Endodermal cell (in vitro differentiated cells): Measurements from ENCODE around the gene SHC2. TPM values are rescaled to one million over a fixed set of nuclear protein-coding genes. Genes with fewer than 3 reads are reported as not detected.
A peak's percentile ranks its signal among the peaks of the same experiment; 100 is the strongest.

Experiments
- DNase-seq: peaks from one replicate; pipeline ENCODE4 v3.0.0-alpha.2; 2017
- H3K27ac ChIP-seq: 2 replicates; pipeline ENCODE4 v1.5.1; 2013; ENCODE audit warnings: mild to moderate bottlenecking, low read depth, low read length, moderate library complexity
- H3K27me3 ChIP-seq: 2 replicates; pipeline ENCODE4 v1.6.1; 2013; ENCODE audit warnings: mild to moderate bottlenecking, low read length, moderate library complexity; ENCODE audit not compliant: insufficient read depth, control insufficient read depth, poor library complexity, severe bottlenecking
- H3K36me3 ChIP-seq: 2 replicates; pipeline ENCODE4 v1.7.0; 2013; ENCODE audit warnings: mild to moderate bottlenecking, low read length, moderate library complexity; ENCODE audit not compliant: control insufficient read depth, insufficient read depth
- H3K4me1 ChIP-seq: one replicate; pipeline ENCODE4 v1.7.0; 2013; ENCODE audit warnings: low read length; ENCODE audit not compliant: control insufficient read depth, insufficient read depth
- H3K4me3 ChIP-seq: 2 replicates; pipeline ENCODE4 v1.5.1; 2013; ENCODE audit warnings: mild to moderate bottlenecking, low read length, moderate library complexity
- H3K9ac ChIP-seq: 2 replicates; pipeline ENCODE4 v1.6.1; 2013; ENCODE audit warnings: mild to moderate bottlenecking, low read length, moderate library complexity; ENCODE audit not compliant: poor library complexity, severe bottlenecking; ENCODE audit errors: extremely low read depth
- H3K9me3 ChIP-seq: 2 replicates; pipeline ENCODE4 v1.6.1; 2013; ENCODE audit warnings: mild to moderate bottlenecking, low read length, moderate library complexity; ENCODE audit not compliant: control insufficient read depth
- H3K27ac Mint-ChIP-seq: 2 replicates; pipeline ENCODE4 v1.8.0; 2020; ENCODE audit warnings: mixed read lengths
- H3K27me3 Mint-ChIP-seq: 2 replicates; pipeline ENCODE4 v1.8.0; 2021; ENCODE audit warnings: mild to moderate bottlenecking, mixed read lengths; ENCODE audit not compliant: insufficient read depth
- H3K36me3 Mint-ChIP-seq: 2 replicates; pipeline ENCODE4 v1.8.0; 2020; ENCODE audit warnings: low read depth, mixed read lengths
- H3K4me1 Mint-ChIP-seq: 2 replicates; pipeline ENCODE4 v1.8.0; 2020; ENCODE audit warnings: mixed read lengths
- H3K4me3 Mint-ChIP-seq: 2 replicates; pipeline ENCODE4 v1.8.0; 2020; ENCODE audit warnings: mild to moderate bottlenecking, moderate library complexity, mixed read lengths
- H3K9me3 Mint-ChIP-seq: 2 replicates; pipeline ENCODE4 v1.8.0; 2020; ENCODE audit warnings: mild to moderate bottlenecking, mixed read lengths
- WGBS, 2 experiments: methylation state at CpG; one replicate each; pipeline versions ENCODE4 v1.1.5 to v1.1.7; 2013; ENCODE audit warnings: missing lambda C conversion rate in 2 of 2, mixed read lengths in 1 of 2; ENCODE audit not compliant: insufficient coverage in 1 of 2, insufficient read length in 1 of 2; 5-methylcytosine and 5-hydroxymethylcytosine counted together
- total RNA-seq, 2 donors: library from RNA; stranded (reverse); fragmentation: NEBNext Ultra II Directional in 1 of 2; extraction: Animal tissue kit (Norgen Biotek cat#: 25700) in 1 of 2; gene quantifications; 2 replicates in 1 of 2; 3 replicates in 1 of 2; pipeline ENCODE4 v1.2.1, GENCODE V29; 2021
- TF ChIP-seq, protein P1 (sequence below): fragments of 200-600 bp; sonication (generic); conservative IDR thresholded peaks from 2 replicates; pipeline ENCODE4 v1.5.0; 2021; ENCODE audit warnings: antibody characterized with exemption, mild to moderate bottlenecking

SHC2 gene
- total RNA-seq, 2 donors from 2014 or later = 56.5 to 93.0 TPM

DNA sequence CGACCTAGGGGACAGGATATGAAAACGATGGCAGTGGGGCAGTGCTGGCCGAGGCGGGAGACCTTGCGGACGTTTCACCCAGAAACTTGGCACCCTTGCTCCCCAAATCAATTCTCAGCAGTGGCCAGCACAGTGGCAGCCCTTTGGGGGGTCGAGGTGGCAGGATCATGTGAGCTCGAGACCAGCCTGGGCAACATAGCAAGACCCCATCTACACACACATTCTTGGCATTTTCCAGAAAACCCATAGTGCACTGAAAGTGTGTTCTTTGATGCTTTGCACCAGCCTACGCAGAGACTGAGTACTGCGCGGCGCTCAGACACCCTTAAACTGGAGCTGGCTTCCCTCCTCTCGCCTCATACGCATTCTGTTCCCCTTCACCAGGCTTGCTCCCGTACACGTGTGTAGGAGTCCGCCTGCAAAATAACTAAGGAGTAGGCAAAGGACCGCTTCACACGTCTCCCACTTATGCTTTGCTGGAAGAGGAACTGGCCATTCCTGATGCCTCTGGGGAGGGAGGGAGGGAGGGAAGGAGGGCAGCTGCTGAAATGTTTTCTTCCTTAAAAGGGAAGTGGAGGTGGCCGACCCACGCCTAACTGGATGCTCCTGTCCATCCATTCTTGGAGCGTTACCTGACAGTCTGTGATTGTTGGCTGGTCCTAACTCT, 92.7 kb downstream of the SHC2 start:
- no peak overlapping the region for H3K27ac ChIP-seq
- Mint-ChIP-seq H3K4me1 (no peaks in the 10 kb centered on the region), H3K36me3 (no peaks in the 10 kb centered on the region), H3K4me3 (no peak overlapping the region), H3K27me3 (peaks cover 17% of the 10 kb centered on the region), H3K9me3 (no peaks in the 10 kb centered on the region), H3K27ac (no peak overlapping the region)
- peak; percentile 27 for DNase-seq
- no peak overlapping the region for H3K4me3 ChIP-seq
- 87 to 91% methylated on average over 12 to 22 of the region's 22 CpGs for WGBS, 2 experiments
- H3K4me1 ChIP-seq = no peaks in the 10 kb centered on the region
- no peaks in the 10 kb centered on the region for H3K36me3 ChIP-seq
- TF ChIP-seq, protein P1, sequence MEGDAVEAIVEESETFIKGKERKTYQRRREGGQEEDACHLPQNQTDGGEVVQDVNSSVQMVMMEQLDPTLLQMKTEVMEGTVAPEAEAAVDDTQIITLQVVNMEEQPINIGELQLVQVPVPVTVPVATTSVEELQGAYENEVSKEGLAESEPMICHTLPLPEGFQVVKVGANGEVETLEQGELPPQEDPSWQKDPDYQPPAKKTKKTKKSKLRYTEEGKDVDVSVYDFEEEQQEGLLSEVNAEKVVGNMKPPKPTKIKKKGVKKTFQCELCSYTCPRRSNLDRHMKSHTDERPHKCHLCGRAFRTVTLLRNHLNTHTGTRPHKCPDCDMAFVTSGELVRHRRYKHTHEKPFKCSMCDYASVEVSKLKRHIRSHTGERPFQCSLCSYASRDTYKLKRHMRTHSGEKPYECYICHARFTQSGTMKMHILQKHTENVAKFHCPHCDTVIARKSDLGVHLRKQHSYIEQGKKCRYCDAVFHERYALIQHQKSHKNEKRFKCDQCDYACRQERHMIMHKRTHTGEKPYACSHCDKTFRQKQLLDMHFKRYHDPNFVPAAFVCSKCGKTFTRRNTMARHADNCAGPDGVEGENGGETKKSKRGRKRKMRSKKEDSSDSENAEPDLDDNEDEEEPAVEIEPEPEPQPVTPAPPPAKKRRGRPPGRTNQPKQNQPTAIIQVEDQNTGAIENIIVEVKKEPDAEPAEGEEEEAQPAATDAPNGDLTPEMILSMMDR = no peak
- H3K9ac ChIP-seq = no peak overlapping the region
- no peaks in the 10 kb centered on the region for H3K27me3 ChIP-seq
- H3K9me3 ChIP-seq = no peaks in the 10 kb centered on the region

DNA sequence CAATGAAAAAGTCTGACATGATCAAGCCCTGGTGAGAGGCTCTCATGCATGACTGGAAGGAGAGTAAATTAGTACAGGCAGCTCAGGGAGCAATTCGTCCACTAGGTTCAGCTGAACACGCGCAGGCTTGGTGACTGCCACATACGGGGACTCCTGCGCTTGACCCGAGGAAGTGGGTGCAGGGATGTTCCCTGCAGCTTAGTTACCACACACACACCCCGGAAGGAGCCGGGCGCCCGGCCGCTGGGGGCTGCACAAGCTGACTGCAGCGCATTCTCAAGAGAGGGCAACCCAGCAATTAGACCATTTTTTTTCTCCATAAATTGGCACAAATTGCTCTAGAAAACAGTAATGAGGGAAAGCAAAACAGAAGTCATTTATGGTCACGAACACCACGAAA, 93.3 kb downstream of the SHC2 start:
- H3K9ac ChIP-seq = no peak overlapping the region
- H3K27ac ChIP-seq = no peak overlapping the region
- no peaks in the 10 kb centered on the region for H3K36me3 ChIP-seq
- WGBS, 2 experiments = 92 to 96% methylated on average over 10 to 14 of the region's 14 CpGs
- no peaks in the 10 kb centered on the region for H3K27me3 ChIP-seq
- Mint-ChIP-seq H3K4me1 (no peaks in the 10 kb centered on the region), H3K27me3 (peaks cover 14% of the 10 kb centered on the region), H3K36me3 (no peaks in the 10 kb centered on the region), H3K9me3 (no peaks in the 10 kb centered on the region), H3K27ac (no peak overlapping the region), H3K4me3 (no peak overlapping the region)
- peak; percentile 10 for DNase-seq
- H3K9me3 ChIP-seq = no peaks in the 10 kb centered on the region
- H3K4me3 ChIP-seq = no peak overlapping the region
- H3K4me1 ChIP-seq = no peaks in the 10 kb centered on the region
- TF ChIP-seq, protein P1 = no peak

DNA sequence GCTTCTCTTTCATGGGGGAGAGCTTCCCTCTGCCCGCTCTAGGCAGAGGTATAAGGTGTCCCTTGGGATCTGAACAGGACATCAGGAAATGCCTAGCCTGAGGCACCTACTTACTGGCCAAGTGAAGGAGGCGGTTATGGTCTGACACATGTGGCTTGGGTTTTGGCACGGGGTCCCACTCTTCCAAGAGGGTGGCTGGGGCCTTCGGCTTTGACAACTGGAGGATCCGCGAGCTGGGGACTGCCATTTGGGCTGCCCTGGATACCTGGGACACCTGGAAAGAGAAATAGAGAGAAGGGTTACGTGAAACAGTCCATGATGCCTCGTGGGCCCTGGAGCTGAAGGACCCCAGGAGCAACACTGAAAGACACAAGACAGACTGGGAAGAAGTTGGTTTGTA, 93.9 kb downstream of the SHC2 start:
- Mint-ChIP-seq H3K27ac (no peak overlapping the region), H3K27me3 (peaks cover 14% of the 10 kb centered on the region), H3K9me3 (no peaks in the 10 kb centered on the region), H3K36me3 (no peaks in the 10 kb centered on the region), H3K4me1 (no peaks in the 10 kb centered on the region), H3K4me3 (no peak overlapping the region)
- no peaks in the 10 kb centered on the region for H3K27me3 ChIP-seq
- H3K4me1 ChIP-seq = no peaks in the 10 kb centered on the region
- 92 to 100% methylated on average over 7 to 8 of the region's 8 CpGs for WGBS, 2 experiments
- DNase-seq = peak; percentile 35
- H3K9me3 ChIP-seq = no peaks in the 10 kb centered on the region
- TF ChIP-seq, protein P1 = no peak
- no peak overlapping the region for H3K9ac ChIP-seq
- H3K4me3 ChIP-seq = no peak overlapping the region
- H3K27ac ChIP-seq = no peak overlapping the region
- no peaks in the 10 kb centered on the region for H3K36me3 ChIP-seq

Other genes starting within 250 kb of the SHC2 start
- gene PLPP2, start 169.6 kb downstream of the SHC2 start, total RNA-seq = 10 to 100 TPM; 49.9 to 56.9 TPM
- 10 to 100 TPM; 50.5 to 51.3 TPM for gene MIER2, start 116.2 kb downstream of the SHC2 start, total RNA-seq
- gene C2CD4C, start 51.9 kb downstream of the SHC2 start, total RNA-seq = 10 to 100 TPM in 1 of 2 donors, 1 to 10 TPM in 1; 5.6 to 25.0 TPM
- gene MADCAM1, start 35.5 kb upstream of the SHC2 start, total RNA-seq = 1 to 10 TPM in 1 of 2 donors, under 1 TPM in 1; 0.46 to 1.5 TPM
- gene TPGS1, start 46.5 kb upstream of the SHC2 start, total RNA-seq = 10 to 100 TPM; 11.7 to 13.0 TPM
- 100 to 1,000 TPM; 128 to 138 TPM for gene CDC34, start 70.7 kb upstream of the SHC2 start, total RNA-seq
- gene GZMM, start 83.0 kb upstream of the SHC2 start, total RNA-seq = under 1 TPM in 1 of 2 donors, not detected in 1; 0.51 TPM
- gene BSG, start 111.6 kb upstream of the SHC2 start, total RNA-seq = 100 to 1,000 TPM; 808 to 833 TPM
- under 1 TPM; 0.15 to 0.75 TPM for gene HCN2, start 128.8 kb upstream of the SHC2 start, total RNA-seq
- gene POLRMT, start 172.5 kb upstream of the SHC2 start, total RNA-seq = 10 to 100 TPM; 76.6 to 86.4 TPM
- gene FGF22, start 178.8 kb upstream of the SHC2 start, total RNA-seq = under 1 TPM; 0.81 to 0.82 TPM
- gene RNF126, start 202.2 kb upstream of the SHC2 start, total RNA-seq = 10 to 100 TPM; 49.1 to 66.4 TPM
- gene FSTL3, start 215.4 kb upstream of the SHC2 start, total RNA-seq = 10 to 100 TPM in 1 of 2 donors, 1 to 10 TPM in 1; 9.8 to 14.1 TPM
- not detected for gene PRSS57, start 234.4 kb upstream of the SHC2 start, total RNA-seq
- 10 to 100 TPM; 32.9 to 40.8 TPM for gene PALM, start 247.9 kb upstream of the SHC2 start, total RNA-seq